ENCODE data around the gene CBLC. TPM values are rescaled to one million over a fixed set of nuclear protein-coding genes. Genes with fewer than 3 reads are reported as not detected.

CBLC gene
- total RNA-seq, 1 experiment from 2014 or later = 15.9 TPM

- Histone ChIP-seq H3K23ac (ENCODE audit: insufficient read length, low read depth, low read length) (no peak overlapping the region), H3T11ph (ENCODE audit: low read length) (no peak overlapping the region), H4K20me1 (ENCODE audit: control insufficient read depth, insufficient read depth, insufficient read length) (no peaks in the 10 kb centered on the region), H3K4me2 (ENCODE audit: insufficient read depth, insufficient read length, low read length) (no peak overlapping the region), H3K79me2 (ENCODE audit: insufficient read depth, low read length) (no peaks in the 10 kb centered on the region), H3K56ac (ENCODE audit: insufficient read length, low read depth, low read length) (no peak overlapping the region), H3K27me3 (ENCODE audit: insufficient read depth, low read length) (no peaks in the 10 kb centered on the region; the same call in 1 of the 2 replicates), H4K8ac (replicated peaks; ENCODE audit: insufficient read length, low read depth, low read length) (no peak overlapping the region), H3K4me1 (ENCODE audit: insufficient read depth, low read length) (peaks cover 2% of the 10 kb centered on the region; the same call in 1 of the 2 replicates), H3K9ac (ENCODE audit: extremely low read depth, insufficient read length, low read length) (no peak overlapping the region), H2AK5ac (ENCODE audit: insufficient read length, low read length) (no peak overlapping the region), H3K4ac (ENCODE audit: low read depth, low read length) (no peak overlapping the region), H2BK5ac (ENCODE audit: insufficient read length, low read length) (no peak overlapping the region), H3K27ac (ENCODE audit: insufficient read length, low read depth, low read length) (no peak overlapping the region), H4K5ac (ENCODE audit: insufficient read length, low read depth, low read length) (no peak overlapping the region), H2BK12ac (ENCODE audit: insufficient read length, low read depth, low read length) (no peak overlapping the region), H4K91ac (ENCODE audit: insufficient read length, low read depth, low read length) (no peak overlapping the region), H2BK120ac (ENCODE audit: low read depth, low read length, poor library complexity, severe bottlenecking) (no peak overlapping the region), H2BK20ac (ENCODE audit: low read depth, low read length, poor library complexity, severe bottlenecking) (no peak overlapping the region), H3K18ac (ENCODE audit: insufficient read length, low read depth, low read length) (no peak overlapping the region), H3K9me3 (ENCODE audit: control insufficient read depth, low read depth, low read length) (no peaks in the 10 kb centered on the region), H2BK15ac (ENCODE audit: low read depth, low read length) (no peak overlapping the region), H3K14ac (ENCODE audit: insufficient read depth, low read length) (no peak overlapping the region; the same call in 1 of the 2 replicates), H3K79me1 (ENCODE audit: insufficient read depth, low read depth, low read length, poor library complexity, severe bottlenecking) (no peaks in the 10 kb centered on the region), H3K23me2 (ENCODE audit: insufficient read length, low read depth, low read length, poor library complexity, severe bottlenecking) (peaks cover 11% of the 10 kb centered on the region), H2AFZ (ENCODE audit: low read length) (no peak overlapping the region)
- TF ChIP-seq CTCF (conservative IDR thresholded peaks at IDR 0.05) = no peak
- peaks cover 15% of the 10 kb centered on the region for H3K27me3 Mint-ChIP-seq (ENCODE audit: low read depth)
- peaks cover 29 to 37% of the 10 kb centered on the region in 2 experiments for H3K4me1 Mint-ChIP-seq
- no peak overlapping the region for H3K27ac Mint-ChIP-seq
- no peak overlapping the region for H3K4me3 Mint-ChIP-seq
- DNase-seq = no peak
- peaks cover 18 to 38% (median 37%) of the 10 kb centered on the region in 3 experiments for H3K36me3 Mint-ChIP-seq (ENCODE audit: insufficient read depth in 1 of 3, low read depth in 3 of 3)
- no peaks in the 10 kb centered on the region for H3K9me3 Mint-ChIP-seq
- no CpG with 5 or more reads among the region's 28 CpGs for WGBS (ENCODE audit: extremely low coverage, insufficient read length, low lambda C conversion rate)
Observed at GRCh38 chr19:44812142-44812718, 34.5 kb downstream of the CBLC start.
